Measurements from ENCODE around the gene ZBTB5.
"Not testable (repeated sequence)": the region's sequence is repeated elsewhere in the genome, so short reads cannot be mapped to it uniquely, and the experiment has no call there.

ZBTB5 gene

GRCh38 chr9:37474438-37474837 lies 9.2 kb upstream of the ZBTB5 start:
- no peak for DNase-seq (ENCODE audit: low spot score)
- TF ChIP-seq, protein P1, sequence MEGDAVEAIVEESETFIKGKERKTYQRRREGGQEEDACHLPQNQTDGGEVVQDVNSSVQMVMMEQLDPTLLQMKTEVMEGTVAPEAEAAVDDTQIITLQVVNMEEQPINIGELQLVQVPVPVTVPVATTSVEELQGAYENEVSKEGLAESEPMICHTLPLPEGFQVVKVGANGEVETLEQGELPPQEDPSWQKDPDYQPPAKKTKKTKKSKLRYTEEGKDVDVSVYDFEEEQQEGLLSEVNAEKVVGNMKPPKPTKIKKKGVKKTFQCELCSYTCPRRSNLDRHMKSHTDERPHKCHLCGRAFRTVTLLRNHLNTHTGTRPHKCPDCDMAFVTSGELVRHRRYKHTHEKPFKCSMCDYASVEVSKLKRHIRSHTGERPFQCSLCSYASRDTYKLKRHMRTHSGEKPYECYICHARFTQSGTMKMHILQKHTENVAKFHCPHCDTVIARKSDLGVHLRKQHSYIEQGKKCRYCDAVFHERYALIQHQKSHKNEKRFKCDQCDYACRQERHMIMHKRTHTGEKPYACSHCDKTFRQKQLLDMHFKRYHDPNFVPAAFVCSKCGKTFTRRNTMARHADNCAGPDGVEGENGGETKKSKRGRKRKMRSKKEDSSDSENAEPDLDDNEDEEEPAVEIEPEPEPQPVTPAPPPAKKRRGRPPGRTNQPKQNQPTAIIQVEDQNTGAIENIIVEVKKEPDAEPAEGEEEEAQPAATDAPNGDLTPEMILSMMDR (IDR thresholded peaks at IDR 0.05; ENCODE audit: borderline replicate concordance, control extremely low read depth, extremely low read depth, insufficient read depth, missing control alignments) = no peak
- in situ Hi-C loops (cut with MboI; ENCODE audit: low sequenced_read_pairs, unreplicated experiment) = no loop called here

DNA sequence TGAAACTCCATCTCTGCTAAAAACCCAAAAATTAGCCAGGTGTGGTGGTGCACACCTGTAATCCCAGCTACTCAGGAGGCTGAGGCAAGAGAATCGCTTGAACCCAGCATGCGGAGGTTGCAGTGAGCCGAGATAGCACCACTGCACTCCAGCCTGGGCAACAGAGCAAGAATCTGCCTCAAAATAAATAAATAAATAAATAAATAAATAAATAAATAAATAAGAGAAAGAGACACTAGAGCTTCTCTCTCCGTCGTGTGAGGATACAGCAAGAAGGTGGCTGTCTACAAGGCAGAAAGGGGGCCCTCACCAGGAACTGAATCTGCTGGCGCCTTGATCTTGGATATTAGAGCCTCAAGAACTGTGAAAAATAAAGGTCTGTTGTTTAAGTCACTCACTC lies 8.7 kb upstream of the ZBTB5 start:
- in situ Hi-C loops (cut with MboI; ENCODE audit: low sequenced_read_pairs, unreplicated experiment) = not testable (repeated sequence)

GRCh38 chr9:37471942-37472684 lies 6.9 kb upstream of the ZBTB5 start:
- TF ChIP-seq, protein P1 (IDR thresholded peaks at IDR 0.05; ENCODE audit: borderline replicate concordance, control extremely low read depth, extremely low read depth, insufficient read depth, missing control alignments) = no peak
- in situ Hi-C loops (cut with MboI; ENCODE audit: low sequenced_read_pairs, unreplicated experiment) = no loop called here
- DNase-seq (ENCODE audit: low spot score) = no peak

More for the DNA sequence above, 8.7 kb upstream of the ZBTB5 start:
- DNase-seq (ENCODE audit: low spot score) = not testable (repeated sequence)

GRCh38 chr9:37468620-37469019 lies 3.4 kb upstream of the ZBTB5 start:
- TF ChIP-seq, protein P1 (IDR thresholded peaks at IDR 0.05; ENCODE audit: borderline replicate concordance, control extremely low read depth, extremely low read depth, insufficient read depth, missing control alignments) = no peak
- in situ Hi-C loops (cut with MboI; ENCODE audit: low sequenced_read_pairs, unreplicated experiment) = no loop called here
- no peak for DNase-seq (ENCODE audit: low spot score)

DNA sequence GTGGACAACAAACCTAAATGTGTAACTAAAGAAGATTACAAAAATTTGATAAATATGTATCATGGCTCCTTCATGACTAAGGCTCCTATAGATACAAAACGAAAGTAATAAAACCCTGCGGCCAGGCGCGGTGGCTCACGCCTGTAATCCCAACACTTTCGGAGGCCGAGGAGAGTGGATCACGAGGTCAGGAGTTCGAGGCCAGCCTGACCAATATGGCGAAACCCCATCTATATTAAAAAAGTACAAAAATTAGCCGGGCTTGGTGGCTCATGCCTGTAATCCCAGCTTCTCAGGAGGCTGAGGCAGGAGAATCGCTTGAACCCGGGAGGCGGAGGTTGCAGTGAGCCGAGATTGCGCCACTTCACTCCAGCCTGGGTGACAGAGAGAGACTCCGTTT lies 2.3 kb upstream of the ZBTB5 start:
- DNase-seq (ENCODE audit: low spot score); in situ Hi-C loops (cut with MboI; ENCODE audit: low sequenced_read_pairs, unreplicated experiment): not testable (repeated sequence)

DNA sequence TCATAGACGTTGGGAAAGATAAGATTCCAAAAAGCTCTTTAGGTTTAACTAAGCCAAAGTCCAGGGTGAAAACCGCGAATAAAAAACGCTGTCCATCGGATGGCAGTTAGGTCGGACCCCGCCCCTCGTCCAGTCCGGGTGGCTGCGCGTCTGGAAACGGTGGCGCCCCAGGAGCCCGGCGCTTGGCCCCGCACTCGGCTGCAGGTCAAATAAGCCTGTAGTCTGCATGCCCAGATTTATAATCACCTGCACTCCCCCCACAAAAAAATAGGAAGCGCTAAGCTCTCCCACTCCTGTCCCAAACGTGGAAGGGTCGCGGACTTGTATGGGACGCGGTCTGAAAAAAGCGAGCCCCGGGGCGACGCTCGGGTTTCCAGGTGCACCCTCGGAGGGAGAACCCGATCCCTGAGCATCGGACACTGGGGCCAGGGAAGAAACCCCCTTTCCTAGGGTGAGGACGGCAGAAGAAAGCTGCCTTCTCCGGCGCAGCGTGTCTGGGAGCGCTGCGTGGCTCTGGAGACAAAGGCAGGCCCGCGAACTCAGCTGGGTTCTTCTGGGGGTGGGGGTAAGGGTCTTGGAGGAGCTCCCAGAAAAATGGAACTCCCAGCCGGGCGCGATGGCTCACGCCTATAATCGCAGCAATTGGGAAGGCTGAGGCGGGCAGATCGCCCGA lies 923 bp upstream of the ZBTB5 start:
- in situ Hi-C loops (cut with MboI; ENCODE audit: low sequenced_read_pairs, unreplicated experiment) = no loop called here
- peak; percentile 55 for DNase-seq (ENCODE audit: low spot score)
- TF ChIP-seq, protein P1 (IDR thresholded peaks at IDR 0.05; ENCODE audit: borderline replicate concordance, control extremely low read depth, extremely low read depth, insufficient read depth, missing control alignments) = no peak

- peak; percentile 56 for DNase-seq (ENCODE audit: low spot score)
- in situ Hi-C loops (cut with MboI; ENCODE audit: low sequenced_read_pairs, unreplicated experiment) = no loop called here
- TF ChIP-seq, protein P1 (IDR thresholded peaks at IDR 0.05; ENCODE audit: borderline replicate concordance, control extremely low read depth, extremely low read depth, insufficient read depth, missing control alignments) = no peak
Measured at GRCh38 chr9:37464426-37465248, 613 bp downstream of the ZBTB5 start.

All from GM13976 (cell line).